ENCODE results near the gene HELLS. TPM values are rescaled to one million over a fixed set of nuclear protein-coding genes. Genes with fewer than 3 reads are reported as not detected.
"Not testable (repeated sequence)": the region's sequence is repeated elsewhere in the genome, so short reads cannot be mapped to it uniquely, and the experiment has no call there.

HELLS gene
- total and polyA plus RNA-seq, 12 donors, result 0.32 to 4.5 (median 0.78) TPM

DNA sequence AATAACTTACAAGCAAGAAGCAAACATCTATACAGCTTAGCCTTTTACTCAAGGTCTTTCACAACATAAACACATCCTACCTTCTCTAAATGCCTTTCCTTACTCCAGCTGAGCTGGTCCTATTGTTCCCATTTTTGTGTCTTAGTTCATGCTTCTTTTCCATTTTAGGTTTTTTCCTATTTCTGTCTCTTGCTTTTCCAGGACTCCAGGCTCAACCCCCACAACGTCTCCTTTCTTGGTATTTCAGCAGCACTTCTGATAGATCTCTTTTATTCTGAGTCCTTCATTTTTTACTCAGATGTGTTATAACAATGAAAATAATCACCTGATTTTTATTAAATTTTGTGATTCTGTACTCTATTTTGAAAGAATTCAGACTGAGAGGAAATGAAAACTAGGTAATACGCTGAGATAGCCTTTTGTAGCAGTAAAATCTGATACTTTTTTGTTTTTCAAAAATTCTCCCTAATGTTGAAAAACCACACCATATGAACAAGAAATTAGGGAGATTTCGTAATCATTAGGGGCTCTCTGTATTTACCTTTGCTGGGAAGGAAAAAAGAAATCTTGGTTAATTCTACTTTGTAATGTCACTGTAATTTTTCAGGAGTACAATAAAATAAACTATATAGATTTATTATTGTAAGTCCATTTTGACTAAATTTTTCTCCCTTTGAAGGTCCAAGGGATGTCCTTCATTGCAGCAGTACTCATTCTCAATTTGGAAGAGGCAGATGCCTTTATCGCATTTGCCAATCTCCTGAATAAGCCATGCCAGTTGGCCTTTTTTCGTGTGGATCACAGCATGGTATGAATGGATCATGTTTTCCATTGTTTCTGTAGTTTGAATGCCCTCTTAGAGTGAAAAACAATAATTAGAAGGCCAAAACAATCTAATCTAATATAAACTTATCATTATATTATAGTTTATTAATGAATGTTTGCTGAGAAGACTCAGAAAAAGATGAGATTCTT, 24.0 kb upstream of the HELLS start:
- H3K4me3 ChIP-seq, result no peak overlapping the region
- ATAC-seq, result no peak
- intact Hi-C loops (cut with DNase I), result no loop called here
- 91 to 94% methylated on average over 5 of the region's 5 CpGs for WGBS, 2 donors
- H3K4me1 ChIP-seq, result no peaks in the 10 kb centered on the region
- no peaks in the 10 kb centered on the region for H3K9me3 ChIP-seq
- TF ChIP-seq, protein P1, sequence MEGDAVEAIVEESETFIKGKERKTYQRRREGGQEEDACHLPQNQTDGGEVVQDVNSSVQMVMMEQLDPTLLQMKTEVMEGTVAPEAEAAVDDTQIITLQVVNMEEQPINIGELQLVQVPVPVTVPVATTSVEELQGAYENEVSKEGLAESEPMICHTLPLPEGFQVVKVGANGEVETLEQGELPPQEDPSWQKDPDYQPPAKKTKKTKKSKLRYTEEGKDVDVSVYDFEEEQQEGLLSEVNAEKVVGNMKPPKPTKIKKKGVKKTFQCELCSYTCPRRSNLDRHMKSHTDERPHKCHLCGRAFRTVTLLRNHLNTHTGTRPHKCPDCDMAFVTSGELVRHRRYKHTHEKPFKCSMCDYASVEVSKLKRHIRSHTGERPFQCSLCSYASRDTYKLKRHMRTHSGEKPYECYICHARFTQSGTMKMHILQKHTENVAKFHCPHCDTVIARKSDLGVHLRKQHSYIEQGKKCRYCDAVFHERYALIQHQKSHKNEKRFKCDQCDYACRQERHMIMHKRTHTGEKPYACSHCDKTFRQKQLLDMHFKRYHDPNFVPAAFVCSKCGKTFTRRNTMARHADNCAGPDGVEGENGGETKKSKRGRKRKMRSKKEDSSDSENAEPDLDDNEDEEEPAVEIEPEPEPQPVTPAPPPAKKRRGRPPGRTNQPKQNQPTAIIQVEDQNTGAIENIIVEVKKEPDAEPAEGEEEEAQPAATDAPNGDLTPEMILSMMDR (IDR thresholded peaks at IDR 0.05), result no peak
- H3K27me3 ChIP-seq, result no peaks in the 10 kb centered on the region
- peaks cover 0 to 66% (median 6%) of the 10 kb centered on the region in 9 donors for H3K36me3 ChIP-seq
- no peak for DNase-seq
- H3K27ac ChIP-seq, result no peak overlapping the region

DNA sequence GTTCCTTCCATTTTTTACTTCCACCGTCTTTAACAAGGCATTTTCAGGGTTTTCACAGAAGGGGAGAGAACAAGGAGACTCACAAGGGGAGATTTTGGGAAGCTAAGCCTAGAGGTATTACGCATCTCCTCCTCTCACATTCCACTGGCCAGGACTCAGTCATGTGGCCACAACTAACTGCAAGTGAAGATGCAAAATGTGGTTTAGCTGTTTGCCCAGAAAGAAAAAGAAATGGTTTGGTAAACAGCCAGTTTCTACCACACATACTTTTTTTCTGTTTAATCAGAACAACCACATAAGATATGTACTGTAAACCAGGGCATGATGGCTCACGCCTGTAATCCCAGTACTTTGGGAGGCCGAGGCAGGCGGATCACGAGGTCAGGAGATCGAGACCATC, 21.4 kb upstream of the HELLS start:
- Histone ChIP-seq H3K9me3 (no peaks in the 10 kb centered on the region), H3K36me3 (peaks cover 0 to 71% (median 6%) of the 10 kb centered on the region in 9 donors), H3K27ac (no peak overlapping the region), H3K4me3 (no peak overlapping the region), H3K27me3 (no peaks in the 10 kb centered on the region), H3K4me1 (no peaks in the 10 kb centered on the region)
- intact Hi-C loops (cut with DNase I), result no loop called here
- DNase-seq, result no peak
- WGBS, 2 donors, result 89 to 98% methylated on average over 7 of the region's 7 CpGs
- no peak for ATAC-seq
- TF ChIP-seq, protein P1 (IDR thresholded peaks at IDR 0.05), result no peak

DNA sequence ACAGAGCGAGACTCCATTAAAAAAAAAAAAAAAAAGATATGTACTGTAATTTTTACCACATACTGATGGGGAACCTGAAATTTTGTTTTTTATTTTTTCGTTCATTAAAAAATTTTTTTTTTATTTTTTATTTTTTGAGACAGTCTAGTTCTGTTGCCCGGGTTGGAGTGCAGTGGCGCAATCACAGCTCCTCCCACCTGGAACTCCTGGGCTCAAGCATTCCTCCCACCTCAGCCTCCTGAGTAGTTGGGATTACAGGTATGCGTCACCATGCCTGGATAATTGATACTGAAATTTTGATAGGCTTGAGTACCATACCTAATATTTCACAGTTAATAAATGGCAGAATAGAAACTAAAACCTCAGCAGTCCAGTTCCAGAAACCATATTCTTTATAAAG, 20.9 kb upstream of the HELLS start:
- DNase-seq, result no peak
- H3K4me1 ChIP-seq, result no peaks in the 10 kb centered on the region
- whole genome bisulfite sequencing, 2 donors, result 98 to 100% methylated on average over 5 of the region's 5 CpGs
- H3K9me3 ChIP-seq, result no peaks in the 10 kb centered on the region
- H3K27ac ChIP-seq, result no peak overlapping the region
- H3K27me3 ChIP-seq, result no peaks in the 10 kb centered on the region
- H3K4me3 ChIP-seq, result no peak overlapping the region
- TF ChIP-seq, protein P1 (IDR thresholded peaks at IDR 0.05), result no peak
- H3K36me3 ChIP-seq, result peaks cover 0 to 71% (median 6%) of the 10 kb centered on the region in 9 donors
- intact Hi-C loops (cut with DNase I), result no loop called here
- no peak for ATAC-seq

DNA sequence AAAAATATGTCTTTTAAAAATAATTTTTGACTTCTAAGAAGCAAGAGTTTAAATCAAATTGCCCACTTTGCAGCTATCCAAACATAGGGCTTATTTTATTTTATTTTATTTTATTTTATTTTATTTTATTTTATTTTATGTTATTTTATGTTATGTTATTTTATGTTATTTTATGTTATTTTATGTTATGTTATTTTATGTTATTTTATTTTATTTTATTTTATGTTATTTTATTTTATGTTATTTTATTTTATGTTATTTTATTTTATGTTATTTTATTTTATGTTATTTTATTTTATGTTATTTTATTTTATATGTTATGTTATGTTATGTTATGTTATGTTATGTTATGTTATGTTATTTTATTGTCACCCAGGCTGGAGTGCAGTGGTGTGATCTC, 14.0 kb upstream of the HELLS start:
- intact Hi-C loops (cut with DNase I); H3K27me3 ChIP-seq: not testable (repeated sequence)
- H3K36me3 ChIP-seq, result peaks cover 0 to 74% (median 20%) of the 10 kb centered on the region in 9 donors

DNA sequence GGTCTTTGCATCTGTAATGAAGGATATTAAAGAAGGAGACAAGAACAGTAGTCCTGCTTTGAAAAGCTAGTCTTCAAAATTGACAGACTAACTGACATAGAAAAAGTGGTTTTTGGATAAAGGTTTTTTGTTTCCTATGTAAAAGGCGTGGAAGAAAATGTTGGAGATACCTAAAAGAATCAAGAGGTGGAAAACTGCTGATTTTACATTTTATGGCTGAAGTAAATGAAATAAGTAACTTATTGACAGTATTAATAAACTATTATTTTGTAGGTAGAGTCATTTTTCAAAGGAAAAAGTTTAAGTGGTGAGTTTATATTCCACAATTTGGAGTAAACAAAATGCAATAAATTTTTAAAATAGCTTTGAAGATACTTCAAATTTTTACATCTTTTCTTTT, 12.6 kb upstream of the HELLS start:
- DNase-seq (no peak), ATAC-seq (no peak)
- Histone ChIP-seq H3K9me3 (no peaks in the 10 kb centered on the region), H3K27me3 (no peaks in the 10 kb centered on the region), H3K4me1 (no peaks in the 10 kb centered on the region), H3K4me3 (no peak overlapping the region), H3K36me3 (peaks cover 0 to 69% (median 20%) of the 10 kb centered on the region in 9 donors), H3K27ac (no peak overlapping the region)
- TF ChIP-seq, protein P1 (IDR thresholded peaks at IDR 0.05), result no peak
- 89 to 96% methylated on average over 1 of the region's 1 CpG for WGBS, 2 donors
- intact Hi-C loops (cut with DNase I), result no loop called here

More for the DNA sequence above, 14.0 kb upstream of the HELLS start:
- DNase-seq, H3K4me1 ChIP-seq, ATAC-seq, H3K4me3 ChIP-seq, H3K9me3 ChIP-seq, H3K27ac ChIP-seq: not testable (repeated sequence)

DNA sequence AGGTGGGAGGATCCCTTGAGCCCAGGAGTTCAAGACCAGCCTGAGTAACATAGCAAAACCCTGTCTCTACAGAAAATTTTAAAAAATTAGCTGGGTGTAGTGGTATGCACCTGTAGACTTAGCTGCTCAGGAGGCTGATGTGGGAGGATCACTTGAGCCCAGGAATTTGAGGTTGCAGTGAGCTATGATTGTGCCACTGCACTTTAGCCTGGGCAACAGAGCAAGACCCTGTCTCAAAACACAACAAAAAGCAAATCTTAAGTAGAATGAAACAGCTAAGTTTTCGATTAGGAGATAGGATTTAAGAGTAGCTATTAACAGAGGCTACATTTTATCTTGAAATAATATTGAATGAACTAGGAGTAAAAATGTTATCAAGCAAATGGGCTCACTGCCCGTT, 3.3 kb upstream of the HELLS start:
- ATAC-seq; H3K9me3 ChIP-seq; H3K27ac ChIP-seq; H3K4me3 ChIP-seq; intact Hi-C loops (cut with DNase I); H3K27me3 ChIP-seq; DNase-seq; H3K36me3 ChIP-seq: not testable (repeated sequence)
- H3K4me1 ChIP-seq, result peaks cover 0 to 23% (median 16%) of the 10 kb centered on the region in 9 donors
- WGBS, 2 donors, result 78 to 86% methylated on average over 2 of the region's 2 CpGs
